Measurements from ENCODE around the gene TRIM43B.
"Not testable (repeated sequence)": the region's sequence is repeated elsewhere in the genome, so short reads cannot be mapped to it uniquely, and the experiment has no call there.

TRIM43B gene

GRCh38 chr2:95433973-95434372 is 50.6 kb downstream of the TRIM43B start:
- not testable (repeated sequence) for DNase-seq (ENCODE audit: low read depth in 2 of 2)

- DNase-seq (ENCODE audit: low read depth in 2 of 2), result not testable (repeated sequence)
Measured at GRCh38 chr2:95433373-95433772, 51.2 kb downstream of the TRIM43B start.

GRCh38 chr2:95429748-95430467 is 54.6 kb downstream of the TRIM43B start:
- DNase-seq (ENCODE audit: low read depth in 2 of 2), result not testable (repeated sequence)

GRCh38 chr2:95427196-95427867 is 57.2 kb downstream of the TRIM43B start:
- not testable (repeated sequence) for DNase-seq (ENCODE audit: low read depth in 2 of 2)
